RWPE1 (cell line): ENCODE data around the gene KMO.

Experiments used
- CTCF ChIA-PET: fragments of 350-600 bp; sonication (Branson Sonifier 250); formaldehyde crosslinking; extraction: SDS; loops from one replicate; lab custom pipeline; 2021; lab: Yijun Ruan, JAX
- POLR2A ChIA-PET: fragments of 400-600 bp; formaldehyde crosslinking; extraction: SDS; loops from one replicate; lab custom pipeline; 2020; ENCODE audit warnings: antibody characterized with exemption; ENCODE audit not compliant: low non-redundant PET; lab: Yijun Ruan, JAX
- DNase-seq: peaks from one replicate; pipeline ENCODE4 v3.0.0; 2012; ENCODE audit warnings: low spot score
- H3K27ac ChIP-seq: fragments of 450-650 bp; 2 replicates; pipeline ENCODE4 v1.5.1; 2017
- TF ChIP-seq, protein P1 (sequence below): fragments of 450-650 bp; conservative IDR thresholded peaks from 2 replicates; pipeline ENCODE4 v1.5.1; 2017; ENCODE audit warnings: low read depth, mild to moderate bottlenecking

The KMO gene

DNA sequence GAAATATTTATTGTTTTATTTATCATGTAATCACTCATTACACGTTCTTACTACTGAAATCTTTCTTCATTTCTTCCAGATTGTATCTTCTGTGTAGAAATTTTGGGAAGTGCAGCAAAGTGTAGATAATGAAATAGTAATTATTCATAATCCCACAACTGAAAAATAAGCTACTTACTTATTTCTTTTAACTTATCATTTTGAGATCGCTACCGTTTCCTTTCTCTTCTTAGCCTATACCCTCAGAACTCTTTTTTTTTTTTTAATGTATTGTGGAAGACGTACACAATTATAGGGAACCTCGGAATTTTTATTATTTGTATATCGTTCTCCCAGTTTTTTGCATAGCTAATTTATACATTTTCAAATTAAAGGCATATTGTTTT is 12.1 kb upstream of the KMO start:
- CTCF ChIA-PET, result interaction anchor here (0.7 to 0.8 kb wide), 2 partner anchors 106 to 297 kb away, joined by 9 to 12 read pairs; no protein-coding TSS in a partner anchor
- no peak overlapping the region for H3K27ac ChIP-seq
- TF ChIP-seq, protein P1, sequence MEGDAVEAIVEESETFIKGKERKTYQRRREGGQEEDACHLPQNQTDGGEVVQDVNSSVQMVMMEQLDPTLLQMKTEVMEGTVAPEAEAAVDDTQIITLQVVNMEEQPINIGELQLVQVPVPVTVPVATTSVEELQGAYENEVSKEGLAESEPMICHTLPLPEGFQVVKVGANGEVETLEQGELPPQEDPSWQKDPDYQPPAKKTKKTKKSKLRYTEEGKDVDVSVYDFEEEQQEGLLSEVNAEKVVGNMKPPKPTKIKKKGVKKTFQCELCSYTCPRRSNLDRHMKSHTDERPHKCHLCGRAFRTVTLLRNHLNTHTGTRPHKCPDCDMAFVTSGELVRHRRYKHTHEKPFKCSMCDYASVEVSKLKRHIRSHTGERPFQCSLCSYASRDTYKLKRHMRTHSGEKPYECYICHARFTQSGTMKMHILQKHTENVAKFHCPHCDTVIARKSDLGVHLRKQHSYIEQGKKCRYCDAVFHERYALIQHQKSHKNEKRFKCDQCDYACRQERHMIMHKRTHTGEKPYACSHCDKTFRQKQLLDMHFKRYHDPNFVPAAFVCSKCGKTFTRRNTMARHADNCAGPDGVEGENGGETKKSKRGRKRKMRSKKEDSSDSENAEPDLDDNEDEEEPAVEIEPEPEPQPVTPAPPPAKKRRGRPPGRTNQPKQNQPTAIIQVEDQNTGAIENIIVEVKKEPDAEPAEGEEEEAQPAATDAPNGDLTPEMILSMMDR, result no peak
- POLR2A ChIA-PET, result no interaction called here
- DNase-seq, result no peak

DNA sequence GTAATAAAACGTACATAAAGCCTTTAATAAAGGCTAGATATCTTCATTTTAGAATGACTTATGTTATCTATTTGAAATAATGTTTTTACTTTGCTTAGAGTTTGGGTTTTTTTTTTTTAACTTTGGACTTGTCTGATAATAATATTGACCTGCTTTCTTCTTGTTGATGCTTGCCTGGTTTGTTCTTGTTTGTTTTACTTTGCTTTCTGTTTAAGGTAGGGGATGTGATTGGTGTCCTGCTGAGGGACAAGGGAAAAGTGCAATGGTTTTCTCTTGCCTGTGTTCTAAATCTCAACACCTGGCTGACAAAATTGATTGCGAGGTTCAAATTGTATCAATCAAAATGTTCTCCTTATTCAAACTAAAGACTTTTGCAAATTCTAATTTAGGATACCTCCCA is 10.5 kb upstream of the KMO start:
- TF ChIP-seq, protein P1, result no peak
- no peak for DNase-seq
- CTCF ChIA-PET, result no interaction called here
- no peak overlapping the region for H3K27ac ChIP-seq
- POLR2A ChIA-PET, result no interaction called here

DNA sequence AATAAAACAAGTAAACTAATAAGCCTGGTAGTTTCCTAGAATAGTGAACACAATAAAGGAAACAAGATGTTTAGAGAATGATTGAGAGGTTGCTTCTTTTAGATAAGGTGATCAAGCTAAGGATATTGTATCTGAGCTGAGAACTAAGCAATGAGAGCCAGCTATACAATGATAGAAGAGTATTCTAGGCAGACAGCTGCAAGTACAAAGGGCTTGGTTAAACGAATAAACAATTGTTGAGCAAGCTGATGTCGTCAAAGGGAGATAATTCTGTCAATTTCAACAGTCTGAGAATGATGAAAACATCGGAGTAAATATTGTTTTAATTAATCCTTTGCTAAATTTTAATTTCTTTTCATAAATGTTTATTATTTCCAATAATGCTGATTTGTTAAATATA is 7.2 kb upstream of the KMO start:
- no peak for DNase-seq
- no peak overlapping the region for H3K27ac ChIP-seq
- TF ChIP-seq, protein P1, result no peak
- ChIA-PET CTCF (interaction anchor here (0.7 kb wide), 1 partner anchor 323 kb away, joined by 3 read pairs; the partner anchor contains the start of gene EXO1), POLR2A (no interaction called here)

DNA sequence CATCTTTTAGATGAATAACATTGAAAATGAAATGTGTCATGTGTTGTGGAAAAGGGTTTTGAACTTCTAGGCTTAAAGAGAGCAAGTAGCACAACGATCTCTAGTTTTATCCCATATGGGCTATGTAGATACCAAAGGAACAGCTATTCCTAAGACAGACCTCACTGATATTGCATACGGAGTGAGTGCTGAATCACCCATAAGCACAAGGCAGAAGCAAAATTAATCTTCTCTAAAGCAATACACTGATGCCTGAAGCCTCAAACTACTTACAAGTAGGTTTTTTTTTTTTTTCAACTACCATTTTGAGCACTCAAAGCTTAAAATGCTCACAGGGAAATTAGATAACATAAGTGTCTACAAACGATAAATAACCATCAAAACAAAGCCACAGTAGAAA is 5.0 kb upstream of the KMO start:
- no peak overlapping the region for H3K27ac ChIP-seq
- no peak for DNase-seq
- ChIA-PET POLR2A (no interaction called here), CTCF (no interaction called here)
- TF ChIP-seq, protein P1, result no peak

DNA sequence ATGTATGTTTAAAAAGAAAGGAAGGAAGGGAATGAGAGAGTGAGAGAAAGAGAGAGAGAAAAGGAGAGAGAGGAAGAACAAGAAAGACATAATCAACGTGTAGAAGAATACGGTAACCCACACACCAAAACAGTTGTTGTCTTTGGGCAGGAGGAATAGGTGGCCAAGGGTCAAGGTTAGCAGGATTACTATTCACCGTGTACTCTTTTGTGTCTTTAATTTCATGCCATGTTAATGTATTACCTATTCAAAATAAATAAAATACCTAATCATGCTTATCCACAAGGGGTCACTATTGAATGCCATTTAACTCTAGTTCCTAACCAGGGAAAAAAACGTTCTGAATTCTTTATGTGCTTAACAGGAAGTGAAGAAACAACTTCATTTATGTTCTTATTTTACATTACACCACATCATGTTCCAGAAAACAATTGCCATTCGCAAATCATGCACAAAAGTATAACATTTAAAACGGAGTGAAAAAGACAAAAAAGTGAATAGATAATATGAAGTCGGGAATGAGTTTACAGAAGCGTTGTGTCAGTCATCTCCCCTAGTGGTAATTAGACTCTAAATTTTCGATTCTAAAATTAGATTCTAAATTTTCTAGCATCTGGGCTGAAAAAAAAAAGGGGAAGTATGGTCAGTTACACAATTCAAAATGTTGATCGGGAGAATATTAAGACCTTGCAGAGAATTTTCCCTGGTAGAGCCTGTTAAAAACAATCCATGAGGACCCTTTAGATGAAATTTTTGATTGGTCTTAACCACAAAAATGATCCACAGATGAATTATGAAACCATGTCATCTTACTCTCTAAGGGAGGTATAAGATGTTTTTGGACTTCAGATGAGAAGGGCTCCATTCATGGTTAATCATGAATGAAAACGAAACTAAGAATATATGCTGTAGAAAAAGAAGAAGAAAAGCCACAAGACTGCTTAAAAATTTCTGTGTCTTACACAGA is 700 bp upstream of the KMO start:
- TF ChIP-seq, protein P1, result peak; percentile 66
- DNase-seq, result peak; percentile 42
- ChIA-PET CTCF (interaction anchor here (0.6 to 0.8 kb wide), 5 partner anchors 14 to 525 kb away, joined by 3 to 4 read pairs (median 3); no protein-coding TSS in a partner anchor), POLR2A (no interaction called here)
- no peak overlapping the region for H3K27ac ChIP-seq

DNA sequence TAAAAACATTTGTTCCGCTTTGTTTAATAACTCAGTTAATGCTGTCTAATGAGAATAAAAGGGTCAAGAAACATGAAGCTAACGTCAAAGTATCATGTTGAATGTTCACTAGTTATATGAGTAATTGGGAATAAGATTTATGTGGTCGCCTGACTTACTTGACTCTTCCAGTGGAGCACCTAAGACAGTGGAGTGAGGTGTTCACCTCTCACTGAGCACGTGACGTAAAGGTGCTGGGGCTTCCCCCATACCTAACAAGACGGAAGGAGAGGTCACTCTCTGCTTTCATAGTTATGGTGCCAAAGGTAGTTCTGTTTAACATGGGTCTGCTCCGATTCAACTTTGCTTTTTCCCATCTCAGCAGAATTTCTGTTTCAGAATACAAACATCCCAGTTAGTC is 686 bp downstream of the KMO start:
- DNase-seq, result no peak
- TF ChIP-seq, protein P1, result no peak
- POLR2A ChIA-PET, result no interaction called here
- no peak overlapping the region for H3K27ac ChIP-seq
- CTCF ChIA-PET, result interaction anchor here (0.8 to 2.0 kb wide), 2 partner anchors 16 to 78 kb away, joined by 3 to 5 read pairs; no protein-coding TSS in a partner anchor
